ENCODE data around the gene CCR2. TPM values are rescaled to one million over a fixed set of nuclear protein-coding genes. Genes with fewer than 3 reads are reported as not detected.

Gene CCR2
- not detected in 2 replicates for total RNA-seq (2012; rRNA removed)
- polyA plus RNA-seq (2012; rRNA removed) = not detected in 2 replicates
- not detected in 2 replicates for polyA plus RNA-seq (2012; cell fraction: cytosol; rRNA removed)
- polyA plus RNA-seq (2012; cell fraction: nucleus; rRNA removed; ENCODE audit: low replicate concordance) = not detected in 2 replicates
- Bru-seq, nascent RNA = not detected
- BruChase-seq, experiment 1, labeled RNA remaining after a 6-hour chase = not detected
- not detected for BruChase-seq, experiment 2, labeled RNA remaining after a 2-hour chase
- long read RNA-seq = 0 reads

DNA sequence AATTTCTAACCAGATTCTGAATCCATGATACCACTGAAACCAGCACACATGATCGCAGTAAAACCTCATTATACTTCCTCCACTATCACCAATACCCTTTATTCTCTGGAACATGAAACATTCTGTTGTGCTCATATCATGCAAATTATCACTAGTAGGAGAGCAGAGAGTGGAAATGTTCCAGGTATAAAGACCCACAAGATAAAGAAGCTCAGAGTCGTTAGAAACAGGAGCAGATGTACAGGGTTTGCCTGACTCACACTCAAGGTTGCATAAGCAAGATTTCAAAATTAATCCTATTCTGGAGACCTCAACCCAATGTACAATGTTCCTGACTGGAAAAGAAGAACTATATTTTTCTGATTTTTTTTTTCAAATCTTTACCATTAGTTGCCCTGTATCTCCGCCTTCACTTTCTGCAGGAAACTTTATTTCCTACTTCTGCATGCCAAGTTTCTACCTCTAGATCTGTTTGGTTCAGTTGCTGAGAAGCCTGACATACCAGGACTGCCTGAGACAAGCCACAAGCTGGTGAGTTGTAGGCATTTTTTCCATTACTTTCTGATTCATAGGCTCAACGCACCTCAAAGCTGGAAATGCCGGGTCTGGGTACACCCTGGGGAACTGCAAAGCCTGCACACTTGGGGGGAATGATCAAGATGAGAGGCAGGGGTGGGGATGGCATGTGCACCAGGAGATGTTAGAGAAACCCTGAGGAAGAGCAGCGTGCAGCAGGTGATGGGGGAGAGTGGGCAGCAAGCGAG lies at the start of gene CCR2:
TSS of gene CCR2 (plus strand) at position 465 of the 764 bp plus-strand sequence. CDS start 3,417 bp downstream, outside the sequence.
- Histone ChIP-seq H4K91ac (ENCODE audit: insufficient read depth, low read depth, low read length) (no peak within 1 kb of the TSS), H3K36me3 (ENCODE audit: control insufficient read depth, insufficient read depth, low read length) (no peaks in the 10 kb centered on the region), H2AK5ac (ENCODE audit: low read depth, low read length) (no peak within 1 kb of the TSS), H4K8ac (ENCODE audit: low read depth in 2 of 2, low read length in 2 of 2) (no peak within 1 kb of the TSS), H2BK120ac (ENCODE audit: low read depth, low read length) (no peak within 1 kb of the TSS), H3K56ac (ENCODE audit: extremely low read depth, insufficient read depth, low read length) (no peak within 1 kb of the TSS), H2BK15ac (ENCODE audit: low read depth, low read length) (no peak within 1 kb of the TSS), H3K18ac (ENCODE audit: low read depth, low read length) (no peak within 1 kb of the TSS), H3K9me1 (ENCODE audit: insufficient read depth, low read length) (no peaks in the 10 kb centered on the region), H3K27ac (ENCODE audit: insufficient read depth, low read length) (no peak within 1 kb of the TSS), H3K4me2 (ENCODE audit: low read depth, low read length) (no peak within 1 kb of the TSS), H2BK5ac (ENCODE audit: low read depth, low read length, poor library complexity, severe bottlenecking) (no peak within 1 kb of the TSS), H2AFZ (replicated peaks; ENCODE audit: low read length, poor library complexity) (no peak within 1 kb of the TSS), H4K20me1 (ENCODE audit: insufficient read depth, low read length) (no peaks in the 10 kb centered on the region), H3K4me3 (ENCODE audit: insufficient read depth, low read depth, low read length) (no peak within 1 kb of the TSS), H3K9me3 (ENCODE audit: control insufficient read depth, insufficient read depth, low read length) (no peaks in the 10 kb centered on the region), H2BK20ac (ENCODE audit: low read depth, low read length) (no peak within 1 kb of the TSS), H3K27me3 (ENCODE audit: control insufficient read depth, insufficient read depth, low read length) (peaks cover 45% of the 10 kb centered on the region), H3K14ac (replicated peaks; ENCODE audit: low read depth, low read length) (no peak within 1 kb of the TSS), H3K4me1 (ENCODE audit: control insufficient read depth, insufficient read depth, low read length) (no peaks in the 10 kb centered on the region), H3K4ac (ENCODE audit: low read depth, low read length) (no peak within 1 kb of the TSS), H2AK9ac (replicated peaks; ENCODE audit: low read depth, low read length, poor library complexity) (no peak within 1 kb of the TSS), H3K79me1 (ENCODE audit: low read depth in 1 of 2, low read length in 2 of 2) (no peaks in the 10 kb centered on the region), H3K9ac (ENCODE audit: low read depth, low read length) (no peak within 1 kb of the TSS), H4K5ac (ENCODE audit: low read depth, low read length) (no peak within 1 kb of the TSS), H3K23ac (ENCODE audit: low read depth, low read length) (no peak within 1 kb of the TSS)
- no TSS peak for BruUV-seq (replicated peaks)
- ChIA-PET CTCF (interaction anchor here (0.5 to 1.0 kb wide), 2 partner anchors 15 to 277 kb away, joined by 3 to 4 read pairs; no protein-coding TSS in a partner anchor), POLR2A (ENCODE audit: unreplicated experiment) (no interaction called here)
- ATAC-seq (ENCODE audit: low read depth) = no peak
- no CpG with 5 or more reads among the region's 7 CpGs for WGBS, 2 experiments (ENCODE audit: extremely low coverage in 2 of 2, insufficient read length in 1 of 2)
- in situ Hi-C loops (cut with MboI; ENCODE audit: low sequenced_read_pairs) (no loop called here), intact Hi-C loops (cut with micrococcal nuclease) (no loop called here), dilution Hi-C loops (cut with HindIII; ENCODE audit: low sequenced_read_pairs, unreplicated experiment) (no loop called here)
- DNase-seq = no peak
- TF ChIP-seq CTCF (conservative IDR thresholded peaks at IDR 0.05; ENCODE audit: low read depth, low read length) (no peak), RFX5 (IDR thresholded peaks at IDR 0.05; ENCODE audit: low read depth, low read length) (no peak), RCOR1 (IDR thresholded peaks at IDR 0.05; ENCODE audit: insufficient replicate concordance, low read length) (no peak), RAD21 (IDR thresholded peaks at IDR 0.05; ENCODE audit: low read length) (no peak), SMC3 (IDR thresholded peaks at IDR 0.05; ENCODE audit: low read depth, low read length) (no peak), CHD1 (IDR thresholded peaks at IDR 0.05; ENCODE audit: low read depth, low read length) (no peak), POLR2A (IDR thresholded peaks at IDR 0.05; ENCODE audit: low read depth, low read length) (no peak), MAZ (IDR thresholded peaks at IDR 0.05; ENCODE audit: borderline replicate concordance, low read depth, low read length) (no peak), BHLHE40 (IDR thresholded peaks at IDR 0.05; ENCODE audit: low read depth, low read length) (no peak), FOS (IDR thresholded peaks at IDR 0.05; ENCODE audit: low read depth, low read length) (no peak)
- TF ChIP-seq, protein P1, sequence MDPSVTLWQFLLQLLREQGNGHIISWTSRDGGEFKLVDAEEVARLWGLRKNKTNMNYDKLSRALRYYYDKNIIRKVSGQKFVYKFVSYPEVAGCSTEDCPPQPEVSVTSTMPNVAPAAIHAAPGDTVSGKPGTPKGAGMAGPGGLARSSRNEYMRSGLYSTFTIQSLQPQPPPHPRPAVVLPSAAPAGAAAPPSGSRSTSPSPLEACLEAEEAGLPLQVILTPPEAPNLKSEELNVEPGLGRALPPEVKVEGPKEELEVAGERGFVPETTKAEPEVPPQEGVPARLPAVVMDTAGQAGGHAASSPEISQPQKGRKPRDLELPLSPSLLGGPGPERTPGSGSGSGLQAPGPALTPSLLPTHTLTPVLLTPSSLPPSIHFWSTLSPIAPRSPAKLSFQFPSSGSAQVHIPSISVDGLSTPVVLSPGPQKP (IDR thresholded peaks at IDR 0.05; ENCODE audit: borderline replicate concordance, low read depth, low read length) = no peak
